ENCODE results near the gene HMCN1. TPM values are rescaled to one million over a fixed set of nuclear protein-coding genes. Genes with fewer than 3 reads are reported as not detected.

The HMCN1 gene
- total RNA-seq, 2 experiments from 2014 or later: under 0.01 TPM; not detected in 1

DNA sequence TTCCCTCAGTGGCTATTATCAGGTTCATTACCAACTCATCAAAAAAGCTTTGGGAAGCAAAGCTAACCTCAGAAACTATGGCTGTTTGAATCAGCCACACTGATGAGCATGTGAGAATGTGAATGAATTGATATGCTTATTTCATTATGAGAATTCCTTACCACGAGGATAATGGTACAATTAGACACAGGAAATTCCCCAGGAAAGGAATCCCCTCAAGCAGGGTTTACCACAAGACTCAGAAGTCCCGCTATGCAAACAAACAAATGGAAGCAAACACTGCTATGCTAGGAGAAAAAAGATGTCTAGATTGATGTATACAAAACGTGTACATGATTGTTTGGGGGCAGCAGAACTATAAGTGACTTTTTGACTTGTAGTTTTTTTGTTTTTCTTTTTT lies 205.0 kb downstream of the HMCN1 start:
- ChIA-PET POLR2A (no interaction called here), CTCF (no interaction called here)

DNA sequence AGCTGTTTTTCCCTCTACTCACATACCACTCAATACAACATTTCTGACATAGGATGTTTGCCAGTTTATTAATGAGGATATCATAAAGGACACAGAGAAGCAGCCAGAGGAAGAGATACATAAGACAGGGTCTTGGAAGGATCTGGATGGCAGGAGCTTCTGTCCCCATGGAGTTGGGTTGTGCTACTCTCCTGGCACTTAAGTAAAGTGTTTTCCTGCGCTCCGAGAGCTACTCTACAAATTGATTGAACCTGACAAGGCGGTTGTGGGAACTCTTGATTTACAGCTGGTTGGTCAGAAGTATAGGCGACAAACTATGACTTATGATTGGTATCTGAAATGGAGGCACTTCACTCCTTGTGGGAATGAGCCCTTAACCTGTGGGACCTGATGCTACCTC lies 208.8 kb downstream of the HMCN1 start:
- ChIA-PET CTCF (no interaction called here), POLR2A (no interaction called here)

DNA sequence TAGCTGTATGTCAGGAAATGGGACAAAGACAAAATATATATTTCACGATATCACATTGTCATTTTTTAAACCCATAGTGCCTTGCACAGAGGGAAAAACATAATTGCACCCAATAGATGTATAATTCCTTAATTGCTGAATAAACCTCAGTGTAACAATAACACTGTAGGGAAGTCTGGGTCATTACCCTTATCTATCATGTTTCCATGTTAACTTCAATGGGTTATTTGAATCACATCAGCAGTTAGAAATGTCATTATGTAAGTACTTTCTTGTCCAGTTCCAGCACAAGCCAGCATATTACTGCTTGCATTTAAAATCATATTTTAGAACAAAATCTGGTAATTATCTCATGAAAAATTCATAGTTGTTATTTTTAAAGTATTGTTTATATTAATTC lies 222.7 kb downstream of the HMCN1 start:
- ChIA-PET CTCF (no interaction called here), POLR2A (no interaction called here)

DNA sequence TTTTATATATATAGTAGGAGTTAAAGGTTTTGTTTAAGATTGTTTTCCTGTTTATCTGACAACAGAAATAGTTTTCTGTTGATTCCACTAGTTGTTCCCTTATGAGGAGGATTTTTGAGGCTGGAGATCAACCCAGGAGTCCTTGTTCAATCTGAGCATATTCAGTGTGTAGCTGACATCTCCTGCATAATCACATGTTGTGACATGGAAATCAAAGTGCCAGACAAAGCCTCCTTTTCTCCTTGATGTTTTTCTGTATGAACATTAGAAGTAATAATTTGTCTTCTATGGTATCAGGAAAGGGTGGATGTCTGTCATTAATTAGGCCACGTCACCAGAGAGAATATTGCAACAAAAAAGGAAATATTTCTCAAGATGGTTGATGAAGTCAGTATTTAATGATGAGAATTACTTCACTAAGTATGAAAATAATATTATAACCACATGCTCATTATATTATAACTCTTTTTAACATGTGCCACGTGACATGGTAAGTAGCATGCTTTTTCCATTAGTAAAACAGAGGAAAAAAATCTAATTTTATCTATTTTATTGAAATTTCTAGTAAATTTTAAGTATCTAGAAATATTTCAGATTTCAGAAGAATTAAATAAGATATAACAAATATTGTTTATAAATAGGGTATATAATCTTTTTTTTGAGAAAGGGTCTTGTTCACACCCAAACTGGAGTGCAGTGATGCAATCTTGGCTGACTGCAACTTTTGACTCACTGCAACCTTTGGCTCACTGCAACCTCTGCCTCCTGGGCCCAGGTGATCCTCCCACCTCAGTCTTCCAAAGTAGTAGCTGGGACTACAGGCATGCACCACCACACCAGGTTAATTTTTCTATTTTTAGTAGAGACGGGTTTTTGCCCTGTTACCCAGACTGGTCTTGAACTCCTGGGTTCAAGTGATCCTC lies 223.5 kb downstream of the HMCN1 start:
- POLR2A ChIA-PET: no interaction called here
- CTCF ChIA-PET: no interaction called here

DNA sequence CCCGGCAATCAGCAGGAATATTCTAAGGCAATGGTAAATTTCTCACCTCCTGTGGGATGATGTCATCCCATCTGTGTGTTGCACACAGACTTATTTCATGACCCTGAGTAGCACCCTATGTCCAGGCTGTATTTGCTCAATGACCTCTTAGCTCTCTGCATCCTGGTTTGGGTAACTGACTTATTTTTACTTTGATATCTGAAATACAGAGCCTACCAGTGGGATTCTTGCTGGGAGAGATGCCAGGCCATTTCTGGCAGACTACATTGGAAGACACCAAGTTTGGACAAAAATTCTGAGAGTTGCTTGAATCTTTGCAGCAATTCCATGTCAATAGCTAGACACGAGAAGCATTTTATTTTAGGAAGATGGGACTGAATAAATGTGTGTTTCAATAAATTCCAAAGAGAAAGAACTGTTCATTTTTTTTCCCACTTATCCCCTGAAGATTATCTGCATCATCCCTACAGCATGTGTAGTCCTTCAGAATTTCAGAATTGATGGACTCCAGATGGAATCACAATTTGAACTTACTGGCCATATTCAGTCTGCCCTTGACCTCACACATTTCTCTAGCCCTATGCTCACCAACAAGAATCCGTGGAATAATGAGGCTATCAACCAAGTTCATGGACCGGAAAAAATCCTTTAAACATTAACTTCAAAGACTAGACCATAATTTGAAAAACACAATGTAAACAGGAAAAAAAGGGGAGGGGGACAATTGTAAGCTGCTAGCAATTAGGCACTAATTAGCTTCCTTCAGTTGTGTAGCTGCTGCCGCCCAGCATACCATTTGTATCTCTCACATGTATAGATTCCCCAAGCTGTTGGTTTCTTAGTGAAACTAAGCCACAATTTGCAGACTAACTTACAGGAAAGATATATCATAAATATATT lies 226.5 kb downstream of the HMCN1 start:
- ChIA-PET CTCF (no interaction called here), POLR2A (no interaction called here)

DNA sequence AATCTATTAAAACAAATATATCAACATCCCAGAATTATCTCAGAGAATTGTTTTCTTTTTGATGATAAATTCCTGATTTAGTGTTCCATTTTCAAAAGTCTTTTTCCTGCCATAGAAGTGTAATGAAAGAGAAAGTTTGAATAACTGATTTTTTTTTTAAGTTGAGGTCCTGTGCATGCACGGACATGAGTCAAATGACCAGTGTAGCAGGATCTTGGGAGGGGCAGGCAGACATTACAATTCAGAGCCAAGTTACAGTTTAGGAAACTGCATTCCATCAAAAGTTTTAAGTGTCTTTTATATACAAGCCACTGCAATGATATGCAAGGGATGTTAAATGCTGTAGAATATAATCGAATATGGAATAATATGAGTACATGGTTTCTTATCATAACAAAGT lies 227.5 kb downstream of the HMCN1 start:
- ChIA-PET CTCF (no interaction called here), POLR2A (no interaction called here)

DNA sequence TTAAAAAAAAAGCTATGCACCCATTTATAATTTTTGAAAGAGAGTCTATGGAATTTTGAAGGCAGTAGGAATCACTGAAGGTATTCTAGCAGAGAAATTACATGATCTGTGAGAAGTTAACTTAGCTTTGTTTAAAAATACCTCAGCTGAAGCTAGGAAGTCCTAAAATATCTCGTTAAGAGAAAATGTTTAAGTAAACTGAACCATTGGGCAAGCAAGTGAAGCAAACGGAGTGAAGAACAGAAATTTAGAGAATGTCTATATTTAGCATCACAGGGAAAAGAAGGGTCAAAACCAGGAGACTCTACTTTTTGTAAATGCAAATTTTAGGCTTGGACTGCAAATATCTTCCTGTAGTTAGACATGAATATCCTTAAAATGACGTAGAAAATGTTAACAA lies 230.8 kb downstream of the HMCN1 start:
- CTCF ChIA-PET: no interaction called here
- POLR2A ChIA-PET: no interaction called here

DNA sequence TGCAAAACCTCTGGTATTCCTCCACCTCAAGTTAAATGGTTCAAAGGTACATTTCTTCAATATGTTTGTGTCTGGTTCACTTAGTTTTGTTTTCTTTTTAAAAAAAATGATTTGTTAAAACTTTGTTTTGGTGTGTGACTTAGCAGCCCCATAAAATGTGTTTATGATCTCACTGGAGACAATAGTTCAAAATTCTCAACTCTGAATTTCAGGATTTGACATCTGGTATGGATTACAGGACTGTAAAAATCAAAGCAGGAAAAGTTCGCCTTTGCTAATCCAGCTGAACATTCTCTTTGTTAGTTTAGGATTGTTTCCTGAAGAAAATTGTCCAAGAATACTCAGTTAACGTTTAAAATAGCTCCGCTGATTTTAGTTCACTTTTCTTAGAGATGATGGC lies 231.7 kb downstream of the HMCN1 start:
- ChIA-PET POLR2A (no interaction called here), CTCF (no interaction called here)

DNA sequence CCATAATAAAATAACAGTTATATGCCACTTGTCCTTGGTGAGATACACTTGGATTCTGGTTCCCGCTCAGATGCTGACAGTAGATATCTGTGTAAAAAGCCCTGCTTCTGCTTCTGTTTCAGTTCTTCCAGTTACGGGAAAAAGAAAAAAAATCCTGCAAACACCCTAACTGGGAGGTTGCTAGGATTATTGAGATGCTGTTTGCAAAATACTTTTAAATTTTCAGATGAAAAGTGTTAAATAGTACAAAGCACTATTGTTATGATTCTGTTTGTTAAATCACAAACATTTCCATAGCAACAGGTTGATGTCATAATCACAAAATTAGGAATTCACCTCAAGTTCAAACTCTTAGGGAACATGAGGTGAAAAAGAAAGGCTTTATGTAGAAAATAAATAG lies 232.3 kb downstream of the HMCN1 start:
- CTCF ChIA-PET: no interaction called here
- POLR2A ChIA-PET: no interaction called here

DNA sequence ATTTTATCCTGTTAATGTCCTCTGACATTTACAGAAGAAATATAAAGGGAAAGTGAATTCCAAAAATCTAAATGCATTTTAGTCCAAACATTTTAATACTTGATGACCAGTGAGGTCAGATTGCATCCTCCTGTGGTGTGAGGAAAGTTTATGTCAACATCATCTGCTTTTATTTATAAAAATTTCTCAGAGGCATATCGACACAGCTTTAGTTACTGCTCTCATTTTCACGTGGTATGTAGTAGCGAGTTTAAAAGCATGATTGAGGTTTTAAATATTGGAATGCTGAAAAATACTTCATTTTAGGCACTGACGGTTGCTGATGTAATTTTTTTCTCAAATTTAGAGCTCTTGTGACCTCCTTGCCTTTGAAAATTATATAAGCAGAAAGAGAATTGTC lies 234.8 kb downstream of the HMCN1 start:
- ChIA-PET POLR2A (no interaction called here), CTCF (no interaction called here)

DNA sequence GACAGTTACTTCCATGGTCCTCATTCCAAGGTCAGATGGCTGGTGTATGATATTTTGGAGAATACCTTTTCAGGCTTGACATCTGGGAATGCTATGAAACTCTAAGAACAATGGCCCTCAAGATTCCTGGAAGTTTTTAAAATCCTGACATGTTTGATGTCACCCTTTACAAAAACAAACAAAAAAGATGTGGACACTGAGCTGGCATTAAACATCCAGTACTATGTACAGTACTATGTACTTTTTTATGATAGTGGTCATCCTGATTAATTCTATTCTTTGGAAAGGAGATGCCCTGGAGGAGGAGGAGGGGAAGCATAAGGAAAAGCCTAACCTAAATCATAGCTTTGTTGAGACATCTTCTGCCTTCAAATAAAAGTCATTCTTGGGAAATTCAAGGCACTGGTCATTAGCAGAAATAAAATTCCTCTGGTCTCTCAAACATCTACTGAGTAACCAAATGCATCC lies 235.4 kb downstream of the HMCN1 start:
- ChIA-PET POLR2A (no interaction called here), CTCF (no interaction called here)

DNA sequence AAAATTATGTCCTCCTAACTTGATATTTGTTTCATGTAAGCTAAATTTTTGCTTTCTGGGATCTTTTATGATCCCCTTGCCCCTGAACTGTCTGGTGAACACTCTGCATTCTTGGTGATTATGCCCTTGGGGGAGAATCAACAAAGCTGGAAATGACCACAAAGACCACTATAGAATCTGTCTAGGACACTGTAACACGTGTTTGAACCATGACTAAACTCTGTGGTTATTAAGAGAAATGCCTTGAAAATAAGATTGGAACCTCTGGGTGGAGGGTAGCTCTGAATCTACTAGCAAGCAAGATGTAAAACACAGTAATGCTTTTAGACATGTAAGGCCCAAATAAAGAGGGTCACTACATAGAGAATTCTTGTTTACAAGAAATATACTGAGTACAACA lies 237.5 kb downstream of the HMCN1 start:
- ChIA-PET POLR2A (no interaction called here), CTCF (no interaction called here)

DNA sequence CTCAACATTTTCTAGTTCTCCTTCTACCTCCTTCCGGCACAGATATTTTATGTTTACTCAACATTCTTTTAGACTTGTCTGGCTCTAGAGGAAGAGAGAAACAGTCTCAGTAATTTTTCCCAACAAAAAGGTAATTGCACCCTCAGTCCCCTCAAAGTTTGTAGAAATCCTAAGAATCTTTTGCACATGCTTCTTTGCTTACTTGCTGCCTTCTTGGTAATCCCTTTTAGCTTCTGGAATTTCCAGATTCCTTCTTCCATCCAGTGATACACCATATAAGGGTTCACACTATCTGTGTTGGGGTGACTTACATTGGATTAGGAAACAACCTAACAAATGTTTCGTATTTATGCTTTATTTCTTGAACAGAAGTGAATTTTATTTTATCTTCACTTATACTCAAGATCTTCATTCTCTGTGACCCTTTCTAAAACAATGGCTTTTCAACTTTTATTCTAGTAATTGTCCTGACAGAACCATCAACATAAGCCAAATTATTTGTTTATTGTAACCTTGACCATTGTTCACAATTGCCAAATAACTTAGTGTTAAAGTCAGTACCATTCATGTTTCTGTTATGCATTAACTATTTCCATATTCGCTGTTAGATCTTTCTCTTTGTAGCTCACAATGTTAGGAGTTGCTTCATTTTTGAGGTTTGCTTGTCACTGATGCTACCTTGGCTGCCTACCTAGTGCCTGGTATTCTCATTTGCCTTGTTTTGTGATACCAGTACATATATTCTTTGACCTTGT lies 238.1 kb downstream of the HMCN1 start:
- ChIA-PET CTCF (no interaction called here), POLR2A (no interaction called here)

DNA sequence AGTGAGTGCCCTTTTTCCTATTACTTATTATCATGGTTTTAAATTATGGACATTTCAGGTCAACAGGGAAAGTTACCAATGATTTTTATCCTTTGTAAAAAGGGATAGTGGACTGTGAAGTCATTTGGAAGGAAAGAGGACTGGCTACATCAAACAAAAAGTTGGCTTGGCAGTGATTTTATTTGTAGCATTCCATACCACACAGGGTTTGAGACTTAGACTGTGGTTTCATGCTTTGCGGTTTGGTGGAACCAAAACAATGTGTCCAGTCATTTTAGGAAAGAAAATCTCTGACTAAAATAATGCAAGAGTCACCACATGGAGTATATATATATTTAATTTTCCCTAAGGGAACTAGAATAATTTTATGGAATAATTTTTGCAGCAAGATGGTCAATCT lies 239.5 kb downstream of the HMCN1 start:
- CTCF ChIA-PET: interaction anchor here (0.9 kb wide), 1 partner anchor 13 kb away, joined by 3 read pairs; no protein-coding TSS in a partner anchor
- POLR2A ChIA-PET: no interaction called here

DNA sequence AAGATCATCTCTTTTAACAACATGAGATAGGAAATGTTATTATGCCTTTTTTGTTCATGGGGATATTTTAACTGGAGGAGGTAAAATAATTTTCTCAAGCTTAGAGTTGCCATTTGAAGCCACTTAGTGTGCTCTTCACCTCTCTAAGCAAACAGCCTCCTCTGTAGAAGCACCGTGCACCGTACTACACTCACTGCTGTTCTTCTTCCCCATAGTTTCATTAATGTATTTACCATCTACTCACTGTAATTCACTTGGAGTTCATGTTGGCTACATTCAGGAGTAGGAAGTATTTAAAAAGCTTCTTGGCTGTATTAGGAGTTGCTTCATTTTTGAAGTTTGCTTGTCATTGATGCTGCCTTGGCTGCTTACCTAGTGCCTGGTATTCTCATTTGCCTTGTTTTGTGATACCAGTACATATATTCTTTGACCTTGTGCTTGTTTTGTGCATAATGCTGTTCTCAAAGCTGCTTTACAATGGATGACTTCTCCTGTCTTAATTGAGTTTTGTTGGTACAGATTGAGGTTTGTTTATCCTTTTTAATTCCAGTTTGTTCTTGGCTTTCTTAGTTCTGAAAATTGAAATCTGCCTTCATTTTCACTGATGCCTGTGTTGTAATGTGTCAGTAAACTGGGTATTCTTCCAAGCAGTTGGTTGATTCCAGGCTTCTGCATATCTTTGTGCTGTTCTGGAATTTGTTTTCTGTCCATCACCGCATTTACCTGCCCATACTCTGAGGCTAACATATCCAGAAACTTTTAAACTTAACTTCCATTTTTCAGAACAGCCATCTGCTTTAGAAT lies 240.4 kb downstream of the HMCN1 start:
- ChIA-PET POLR2A (no interaction called here), CTCF (no interaction called here)

DNA sequence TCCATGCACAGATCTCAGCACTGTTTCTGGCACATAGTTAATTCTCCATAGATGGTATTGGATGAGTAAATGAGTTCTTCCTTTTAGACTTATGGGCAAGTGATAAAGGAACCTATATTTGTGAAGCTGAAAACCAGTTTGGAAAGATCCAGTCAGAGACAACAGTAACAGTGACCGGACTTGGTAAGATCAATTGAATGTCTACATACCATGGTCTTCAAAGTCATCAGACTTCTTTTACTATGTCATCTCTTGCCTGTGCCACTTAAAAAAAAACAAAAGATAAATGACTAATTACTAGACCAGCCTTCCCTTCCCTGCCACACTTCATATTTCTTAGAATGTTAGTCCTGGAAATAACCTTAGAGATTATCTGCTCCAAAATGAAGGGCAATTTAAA lies 246.7 kb downstream of the HMCN1 start:
- POLR2A ChIA-PET: no interaction called here
- CTCF ChIA-PET: no interaction called here

DNA sequence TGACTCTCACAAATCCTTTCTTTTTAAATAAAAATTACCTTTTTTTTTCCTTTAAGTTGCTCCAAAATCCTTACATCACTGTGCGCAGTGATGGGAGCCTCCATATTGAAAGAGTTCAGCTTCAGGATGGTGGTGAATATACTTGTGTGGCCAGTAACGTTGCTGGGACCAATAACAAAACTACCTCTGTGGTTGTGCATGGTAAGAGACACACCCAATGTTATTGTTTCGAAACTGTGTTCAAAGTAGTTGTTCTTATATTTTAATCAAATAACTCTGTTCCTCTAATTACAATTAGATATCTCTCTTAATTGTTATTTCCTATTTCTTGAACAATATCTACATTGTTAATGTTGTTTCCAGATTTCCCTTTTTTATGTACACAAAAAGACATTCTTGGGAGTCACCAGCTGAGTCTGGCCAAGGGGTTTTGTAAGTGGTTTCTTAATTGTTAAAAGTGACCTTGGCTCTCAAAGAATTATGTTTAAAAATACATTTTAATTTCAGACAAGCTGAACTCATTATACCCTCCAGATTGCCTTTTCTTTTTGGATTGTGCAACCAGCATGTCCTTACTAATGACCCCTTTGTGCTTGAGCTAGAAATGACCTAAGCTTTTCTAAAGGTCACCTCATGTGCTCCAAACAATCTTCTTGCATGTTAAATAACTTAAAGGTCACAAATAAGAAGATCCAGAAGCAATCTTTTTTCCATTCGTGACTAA lies 250.1 kb downstream of the HMCN1 start:
- ChIA-PET POLR2A (no interaction called here), CTCF (no interaction called here)

DNA sequence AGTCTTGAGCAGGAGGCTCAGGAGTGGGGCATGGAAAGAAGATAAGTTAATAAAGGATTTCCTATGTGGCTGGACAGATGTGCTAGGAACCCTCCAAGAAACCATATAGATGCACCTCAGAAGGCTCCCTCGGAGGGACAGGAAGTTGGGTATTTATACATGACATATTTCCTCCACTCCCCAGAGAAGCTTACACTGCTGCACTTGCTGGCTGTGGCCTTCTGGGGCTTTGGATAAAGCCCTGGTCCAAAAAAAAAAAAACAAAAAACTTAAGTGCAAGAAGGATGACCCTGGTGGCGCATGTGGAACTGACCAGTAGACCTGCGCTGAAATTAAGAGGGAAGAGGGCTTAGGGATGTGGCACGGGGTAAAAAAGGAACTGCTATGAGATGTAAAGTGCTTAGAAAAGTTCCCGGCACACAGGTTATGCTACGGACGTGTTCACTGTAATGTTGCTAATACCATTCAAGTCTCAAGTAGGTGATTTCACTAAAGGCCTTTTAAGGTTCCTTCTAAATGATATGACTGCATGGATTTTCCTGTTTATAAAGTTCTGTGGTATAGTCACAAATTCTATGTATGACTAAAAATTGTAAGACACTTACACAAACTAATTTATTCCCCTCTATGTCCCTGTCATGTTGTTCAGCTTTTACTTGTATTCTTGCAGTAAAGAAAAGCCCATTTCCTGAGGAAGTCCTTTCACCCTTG lies 253.6 kb downstream of the HMCN1 start:
- ChIA-PET CTCF (no interaction called here), POLR2A (no interaction called here)

DNA sequence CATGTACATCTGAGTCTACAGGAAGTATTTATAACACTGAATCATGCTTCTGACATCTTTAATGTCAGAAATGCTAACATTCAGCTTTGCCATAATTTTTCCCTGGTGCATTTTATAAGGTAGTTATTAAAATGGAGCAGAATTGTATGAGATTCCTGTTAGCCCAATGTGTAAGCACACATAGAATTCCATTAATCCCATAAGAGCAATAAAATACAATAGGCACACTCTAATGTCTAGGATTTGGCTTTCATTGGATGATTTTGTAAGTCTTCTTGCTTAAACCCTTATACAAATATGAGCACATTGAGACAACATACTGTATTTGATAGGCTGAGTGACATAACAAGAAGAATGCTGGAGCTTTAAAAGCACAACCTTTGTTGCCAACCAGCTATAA lies 256.4 kb downstream of the HMCN1 start:
- CTCF ChIA-PET: no interaction called here
- POLR2A ChIA-PET: no interaction called here

Measured in activated CD8-positive, alpha-beta memory T cell treated with anti-CD3 and anti-CD28 coated beads for 36 hours (primary cell).